ENCODE results near the gene SCAPER.

SCAPER gene

GRCh38 chr15:76336254-76337058, 568.7 kb downstream of the SCAPER start, which contains the start of gene ISL2 (continued):
- no peak for TF ChIP-seq PRDM6 (tag by site-specific recombination; IDR thresholded peaks at IDR 0.05)
- no peak for TF ChIP-seq GLI2 (tag by site-specific recombination; IDR thresholded peaks at IDR 0.05; ENCODE audit: borderline replicate concordance, low read depth)
- no peak; the same call in 1 of the 2 replicates for TF ChIP-seq ZNF692 (tag by site-specific recombination; IDR thresholded peaks at IDR 0.05)
- peak; percentile 77 for TF ChIP-seq HIC1 (tag by site-specific recombination; IDR thresholded peaks at IDR 0.05)
- TF ChIP-seq ZIC2 (tag by site-specific recombination; IDR thresholded peaks at IDR 0.05), result peak; percentile 57
- TF ChIP-seq ZBTB1 (tag by site-specific recombination; IDR thresholded peaks at IDR 0.05), result peak; percentile 97
- TF ChIP-seq ZNF473 (tag by site-specific recombination; IDR thresholded peaks at IDR 0.05), result no peak
- no peak for TF ChIP-seq ZNF18 (tag by site-specific recombination; IDR thresholded peaks at IDR 0.05)
- no peak for TF ChIP-seq ZNF302 (tag by site-specific recombination; IDR thresholded peaks at IDR 0.05; ENCODE audit: low read depth)
- TF ChIP-seq ZNF169 (tag by site-specific recombination; IDR thresholded peaks at IDR 0.05), result no peak
- peak; percentile 96 for TF ChIP-seq KLF10 (tag by site-specific recombination; IDR thresholded peaks at IDR 0.05)
- TF ChIP-seq ZNF521 (tag by site-specific recombination; IDR thresholded peaks at IDR 0.05), result no peak
- TF ChIP-seq ZNF174 (tag by site-specific recombination; IDR thresholded peaks at IDR 0.05), result no peak
- TF ChIP-seq ZNF416 (tag by site-specific recombination; IDR thresholded peaks at IDR 0.05), result no peak
- no peak for TF ChIP-seq YY2 (tag by site-specific recombination; IDR thresholded peaks at IDR 0.05)
- no peak for TF ChIP-seq TSHZ1 (tag by site-specific recombination; IDR thresholded peaks at IDR 0.05; ENCODE audit: borderline replicate concordance)
- peak; percentile 51; the same call in 1 of the 2 replicates for TF ChIP-seq ZNF24 (tag by site-specific recombination; IDR thresholded peaks at IDR 0.05)
- TF ChIP-seq ZBTB11 (tag by site-specific recombination; conservative IDR thresholded peaks at IDR 0.05; ENCODE audit: low read depth), result peak; percentile 28
- TF ChIP-seq WT1 (tag by site-specific recombination; IDR thresholded peaks at IDR 0.05), result peak; percentile 63
- TF ChIP-seq ZBTB10 (tag by site-specific recombination; IDR thresholded peaks at IDR 0.05), result peak; percentile 98
- TF ChIP-seq ZNF248 (tag by site-specific recombination; IDR thresholded peaks at IDR 0.05), result no peak
- TF ChIP-seq ZNF175 (tag by site-specific recombination; IDR thresholded peaks at IDR 0.05), result no peak

Data from HEK293 (cell line).